Stimulated activated CD8-positive, alpha-beta memory T cell treated with anti-CD3 and anti-CD28 coated beads, Interleukin-12 subunit alpha, Interleukin-12 subunit beta, amount 100 ng/mL, for 24 hours (primary cell): ENCODE measurements around the gene AMN.

Source experiments
- DNase-seq: peaks from one replicate; pipeline ENCODE4 v3.0.0-alpha.2; 2020; ENCODE audit errors: extremely low read depth

The AMN gene

DNA sequence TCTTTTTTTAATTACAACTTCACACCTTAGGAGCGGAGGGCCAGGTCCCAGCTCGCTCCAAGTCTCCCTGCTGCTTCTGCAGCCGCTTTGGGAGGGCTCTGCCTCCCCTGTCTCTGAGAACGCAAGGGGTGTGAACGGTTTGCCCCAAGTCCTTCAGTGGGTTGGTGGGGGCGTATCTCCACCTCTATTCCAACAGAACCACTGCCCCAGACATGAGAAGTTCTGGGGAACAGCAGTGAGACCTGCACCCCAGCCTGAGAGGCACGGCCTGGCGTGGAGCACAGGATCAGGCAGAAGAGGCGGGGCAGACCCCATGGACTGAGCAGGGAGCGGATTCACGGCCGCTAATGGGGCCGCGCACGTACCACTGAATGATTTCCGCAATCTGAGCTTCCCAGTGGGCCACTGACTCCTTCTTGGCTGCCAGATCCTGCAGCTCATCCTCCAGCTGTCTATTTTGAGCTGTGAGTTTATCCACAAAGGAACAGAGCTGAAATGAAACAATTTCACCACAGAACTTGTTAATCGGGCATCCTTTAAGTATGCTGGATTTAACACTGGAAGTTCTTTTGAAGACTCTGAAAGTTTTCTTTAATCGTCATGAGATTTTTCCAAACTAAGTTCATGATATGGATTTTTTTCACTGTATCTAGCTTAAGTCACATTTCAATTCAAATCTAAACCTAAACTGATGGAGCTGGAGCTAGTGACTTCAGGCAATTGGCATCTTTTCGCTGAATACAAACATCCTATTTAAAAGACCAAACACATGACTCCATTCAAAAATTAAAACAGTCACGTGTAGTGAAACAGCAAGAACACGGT, 44.4 kb downstream of the AMN start:
- DNase-seq, result no peak

DNA sequence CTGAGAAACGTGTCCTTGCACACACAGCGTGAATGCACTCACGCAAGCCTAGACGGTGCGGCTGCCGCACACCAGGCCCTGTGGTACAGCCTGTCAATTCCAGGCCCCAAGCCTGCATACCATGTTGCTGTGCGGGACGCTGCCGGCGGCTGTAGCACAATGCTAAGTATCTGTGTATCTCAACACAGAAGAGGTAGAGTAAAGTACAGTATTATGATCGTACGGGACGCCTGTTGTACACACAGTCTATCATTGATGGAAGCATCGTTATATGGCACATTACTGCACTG, 45.0 kb downstream of the AMN start:
- DNase-seq, result no peak

DNA sequence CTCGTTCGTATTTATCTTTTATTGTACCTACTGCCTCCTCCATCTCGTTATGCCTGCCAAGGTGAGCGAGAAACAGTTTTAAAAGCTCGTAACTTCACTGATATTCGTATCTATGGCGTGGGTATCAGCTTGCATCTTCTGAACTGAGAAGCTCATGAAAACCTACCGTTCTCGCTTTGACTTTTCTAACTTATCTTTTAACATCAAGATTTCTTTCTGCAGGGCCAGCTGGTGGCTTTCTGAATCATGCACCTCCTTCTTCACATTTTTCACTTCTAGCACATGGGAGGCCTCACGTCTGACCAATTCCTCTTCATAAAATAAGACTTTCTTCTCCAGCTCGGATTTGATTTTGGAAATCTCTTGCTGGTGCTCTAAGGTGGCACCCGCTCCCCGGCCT, 45.8 kb downstream of the AMN start:
- no peak for DNase-seq

GRCh38 chr14:102969060-102969791, 46.8 kb downstream of the AMN start:
- no peak for DNase-seq

- DNase-seq, result no peak
These were observed 47.4 kb downstream of the AMN start for GRCh38 chr14:102969901-102970300.

DNA sequence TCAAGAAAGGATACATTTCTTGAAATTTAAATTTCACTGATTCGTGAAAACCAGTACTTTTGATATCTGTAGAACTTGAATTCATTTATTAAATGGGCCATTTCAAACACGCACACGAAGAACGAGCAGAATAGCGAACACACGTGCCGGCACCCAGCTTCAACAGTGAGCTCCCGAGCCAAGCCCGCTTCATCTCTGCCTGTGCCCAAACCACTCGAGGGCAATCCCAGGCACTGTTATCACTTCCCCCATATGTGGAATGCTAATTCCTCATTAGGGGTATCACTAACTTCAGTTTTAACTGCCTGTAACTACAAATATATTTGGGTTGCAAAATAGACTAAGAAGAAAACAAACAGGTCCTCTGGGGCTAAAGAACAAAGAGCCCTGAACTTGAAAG, 48.0 kb downstream of the AMN start:
- DNase-seq, result no peak

DNA sequence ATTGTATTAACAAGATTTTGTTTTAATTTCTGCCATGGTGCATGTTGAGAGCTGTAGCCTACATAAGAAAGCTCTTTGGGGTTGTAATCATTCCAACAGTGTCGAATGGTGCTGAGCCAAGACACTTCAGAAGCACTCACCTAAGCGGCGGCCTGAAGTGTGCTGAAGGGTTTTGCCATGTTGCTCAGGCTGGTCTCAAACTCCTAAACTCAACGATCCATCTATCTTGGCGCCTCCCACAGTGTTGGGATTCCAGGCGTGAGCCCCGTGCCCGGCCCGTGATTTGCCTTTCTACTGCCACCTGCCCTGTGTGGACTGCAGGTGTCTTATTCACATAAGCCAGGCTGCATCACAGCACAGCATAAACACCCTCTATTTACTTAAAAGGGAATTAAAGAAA, 48.9 kb downstream of the AMN start:
- no peak for DNase-seq

DNA sequence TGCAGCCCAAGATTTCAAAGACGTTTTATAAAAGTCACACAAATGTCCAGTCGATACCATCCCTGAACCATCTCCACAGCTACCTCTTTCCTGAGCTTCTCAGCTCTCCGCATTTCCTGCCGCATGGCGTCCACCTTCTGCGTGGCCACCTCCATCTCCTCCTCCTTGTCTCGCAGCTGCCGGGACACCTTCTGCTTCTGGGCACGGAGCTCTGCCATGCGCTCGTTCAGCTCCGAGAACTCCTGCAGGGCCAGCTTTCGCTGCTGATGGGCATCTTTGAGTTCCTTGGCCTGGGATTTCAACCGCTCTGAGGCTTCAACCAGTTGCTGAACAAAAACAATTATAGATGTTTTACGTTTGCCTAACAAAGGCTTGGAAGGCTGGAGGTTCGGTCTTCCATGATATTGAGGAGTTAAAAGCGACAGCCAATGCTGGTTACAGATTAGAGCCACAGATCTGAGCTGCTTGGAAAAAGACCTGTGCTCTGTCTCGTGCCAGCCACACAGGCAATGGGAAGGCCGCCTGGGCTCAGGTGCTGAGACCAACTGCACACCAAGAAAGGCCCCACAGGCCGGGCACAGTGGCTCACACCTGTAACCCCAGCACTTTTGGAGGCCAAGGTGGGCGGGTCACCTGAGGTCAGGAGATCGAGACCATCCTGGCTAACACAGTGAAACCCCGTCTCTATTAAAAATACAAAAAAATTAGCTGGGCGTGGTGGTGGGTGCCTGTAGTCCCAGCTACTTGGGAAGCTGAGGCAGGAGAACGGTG, 49.6 kb downstream of the AMN start:
- no peak for DNase-seq

DNA sequence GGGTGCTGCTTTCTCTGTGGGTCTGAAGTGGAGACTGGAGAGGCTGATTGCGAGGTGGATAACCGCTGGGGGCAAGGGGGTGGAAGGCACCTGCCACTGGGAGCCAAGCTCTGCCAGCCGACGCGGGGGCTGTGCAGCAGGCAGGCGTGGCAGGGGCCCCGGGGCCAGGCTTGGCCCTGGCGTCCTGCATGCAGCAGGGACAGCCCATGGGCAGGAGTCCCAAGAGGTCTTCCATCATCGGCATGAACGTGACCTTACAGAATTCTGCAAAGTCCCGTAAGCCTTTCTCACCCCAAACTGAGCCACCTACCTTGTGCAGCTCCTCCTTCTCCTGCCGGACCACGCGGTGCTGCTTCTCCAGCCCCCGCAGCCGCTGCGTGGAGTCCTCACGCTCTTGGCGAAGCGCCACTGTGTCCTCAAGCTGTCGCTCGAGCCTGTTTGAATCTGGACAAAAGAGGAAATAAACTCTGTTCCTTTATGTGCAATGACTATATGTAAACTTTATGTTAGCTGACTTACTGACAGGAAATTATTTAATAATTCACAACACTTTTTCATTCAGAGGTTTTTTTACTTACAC, 51.3 kb downstream of the AMN start:
- DNase-seq, result no peak

- no peak for DNase-seq
These were observed 53.2 kb downstream of the AMN start for GRCh38 chr14:102975662-102976061.

DNA sequence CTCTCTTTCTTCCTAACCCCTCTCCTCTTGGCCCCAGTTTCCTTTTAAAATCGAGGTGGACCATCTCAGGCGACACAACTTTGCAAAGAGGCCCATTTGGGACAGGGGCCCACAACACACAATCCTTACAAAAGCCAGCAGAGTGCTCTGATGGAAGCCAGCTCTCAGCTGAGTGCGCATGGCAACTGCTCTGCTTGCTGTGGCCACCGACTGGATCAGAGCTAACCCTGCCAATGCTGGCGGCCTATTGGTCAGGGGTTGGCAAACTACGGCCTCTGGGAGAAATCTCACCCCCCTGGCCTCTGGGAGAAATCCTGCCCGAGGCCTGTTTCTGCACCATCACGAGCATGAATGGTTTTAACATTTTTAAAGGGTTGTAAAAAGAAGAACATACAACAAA, 55.0 kb downstream of the AMN start:
- no peak for DNase-seq

DNA sequence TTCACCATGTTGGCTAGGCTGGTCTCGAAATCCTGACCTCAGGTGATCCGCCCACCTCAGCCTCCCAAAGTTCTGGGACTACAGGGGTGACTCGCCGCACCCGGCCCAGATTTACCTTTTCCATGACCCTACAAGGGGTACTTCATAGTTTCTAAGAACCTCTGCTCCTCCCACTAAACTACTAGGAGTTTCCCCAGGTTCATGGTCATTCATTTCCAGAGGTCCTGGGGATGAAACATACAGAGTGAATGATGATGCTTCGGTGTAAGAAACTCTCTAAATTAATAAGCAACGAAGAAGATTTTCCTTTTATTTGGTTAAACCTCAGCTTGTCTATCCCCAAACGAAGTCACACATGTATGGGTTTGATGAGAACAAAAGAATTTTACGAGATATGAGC, 56.9 kb downstream of the AMN start:
- DNase-seq, result no peak

GRCh38 chr14:102980409-102980810, 57.9 kb downstream of the AMN start:
- no peak for DNase-seq
